Epithelial cell of proximal tubule (primary cell): Measurements from ENCODE around the gene LRRC61. TPM values are rescaled to one million over a fixed set of nuclear protein-coding genes. Genes with fewer than 3 reads are reported as not detected.
A peak's percentile ranks its signal among the peaks of the same experiment; 100 is the strongest.
"Not testable (repeated sequence)": the region's sequence is repeated elsewhere in the genome, so short reads cannot be mapped to it uniquely, and the experiment has no call there.

Experiments used
- DNase-seq: peaks from one replicate; pipeline ENCODE4 v3.0.0-alpha.2; 2011; ENCODE audit warnings: low read depth
- H3K4me3 ChIP-seq: 2 replicates; pipeline ENCODE4 v1.5.1; 2011; ENCODE audit warnings: low read depth, mild to moderate bottlenecking, low read length
- total RNA-seq: library from RNA; depleted of rRNA; stranded (reverse); fragments of >200 nt; gene quantifications from 2 replicates; pipeline ENCODE4 v1.2.3, GENCODE V29; 2015
- TF ChIP-seq, protein P1 (sequence below): conservative IDR thresholded peaks from 2 replicates; pipeline ENCODE4 v1.5.1; 2012; ENCODE audit warnings: low read depth, mild to moderate bottlenecking, low read length

LRRC61 gene
- total RNA-seq, 1 donor from 2014 or later: 60.3 TPM

DNA sequence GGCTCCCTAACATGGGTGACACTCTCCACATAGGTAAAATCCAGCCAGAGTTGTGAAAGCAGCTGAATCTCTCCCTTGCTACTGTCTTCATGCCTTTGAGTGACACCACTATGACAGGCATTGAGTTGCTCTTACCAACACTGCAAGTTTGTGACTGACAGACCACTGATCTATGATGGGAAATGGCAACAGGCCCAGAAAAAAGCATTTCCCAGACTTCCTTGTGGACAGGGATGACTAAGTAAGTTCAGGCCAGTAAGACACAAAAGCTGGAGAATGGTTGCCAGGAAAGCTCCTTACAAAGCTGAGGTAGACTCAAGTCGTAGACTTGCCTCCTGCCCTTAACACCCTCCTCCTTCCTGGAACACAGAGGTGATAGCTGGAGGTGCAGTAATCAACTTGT is 20.2 kb upstream of the LRRC61 start:
- peak; percentile 89 for DNase-seq

GRCh38 chr7:150304499-150305258 is 18.5 kb upstream of the LRRC61 start:
- DNase-seq, H3K4me3 ChIP-seq: not testable (repeated sequence)

More for the DNA sequence above, 20.2 kb upstream of the LRRC61 start:
- H3K4me3 ChIP-seq: not testable (repeated sequence)

GRCh38 chr7:150305259-150305902 is 17.8 kb upstream of the LRRC61 start:
- not testable (repeated sequence) for H3K4me3 ChIP-seq, DNase-seq

- not testable (repeated sequence) for H3K4me3 ChIP-seq, DNase-seq
Observed at GRCh38 chr7:150305903-150306284, 17.3 kb upstream of the LRRC61 start.

DNA sequence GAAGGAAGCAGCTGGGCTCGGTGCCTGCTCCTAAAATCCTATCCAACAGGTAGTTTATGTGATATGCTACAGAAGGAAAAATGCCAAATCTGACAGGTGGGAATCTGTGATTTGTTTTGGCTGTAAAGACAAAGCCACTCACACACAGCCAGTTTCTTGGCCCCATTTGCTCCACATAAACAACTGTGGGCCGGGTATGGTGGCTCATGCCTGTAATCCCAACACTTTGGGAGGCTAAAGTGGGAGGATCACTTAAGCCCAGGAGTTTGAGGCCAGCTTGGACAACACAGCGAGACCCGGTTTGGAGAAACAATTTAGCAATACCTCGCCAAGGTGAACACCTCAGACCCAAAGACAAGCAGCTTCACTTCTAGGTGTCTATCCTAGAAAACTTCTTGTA is 16.8 kb upstream of the LRRC61 start:
- not testable (repeated sequence) for H3K4me3 ChIP-seq, DNase-seq

DNA sequence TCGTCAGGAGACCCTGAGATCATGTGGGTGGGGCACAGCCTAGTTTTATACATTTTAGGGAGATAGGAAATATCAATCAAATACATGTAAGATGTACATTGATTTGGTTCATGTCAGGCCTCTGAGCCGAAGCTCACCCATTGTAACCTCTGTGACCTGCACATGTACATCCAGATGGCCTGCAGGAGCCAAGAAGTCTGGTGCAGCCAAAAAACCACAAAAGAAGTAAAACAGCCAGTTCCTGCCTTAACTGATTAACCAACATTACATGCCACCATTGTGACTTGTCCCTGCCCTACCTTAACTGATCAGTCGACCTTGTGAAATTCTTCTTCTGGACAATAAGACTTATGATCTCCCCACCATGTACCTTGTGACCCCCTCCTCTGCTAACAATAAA is 16.0 kb upstream of the LRRC61 start:
- no peak overlapping the region for H3K4me3 ChIP-seq
- TF ChIP-seq, protein P1, sequence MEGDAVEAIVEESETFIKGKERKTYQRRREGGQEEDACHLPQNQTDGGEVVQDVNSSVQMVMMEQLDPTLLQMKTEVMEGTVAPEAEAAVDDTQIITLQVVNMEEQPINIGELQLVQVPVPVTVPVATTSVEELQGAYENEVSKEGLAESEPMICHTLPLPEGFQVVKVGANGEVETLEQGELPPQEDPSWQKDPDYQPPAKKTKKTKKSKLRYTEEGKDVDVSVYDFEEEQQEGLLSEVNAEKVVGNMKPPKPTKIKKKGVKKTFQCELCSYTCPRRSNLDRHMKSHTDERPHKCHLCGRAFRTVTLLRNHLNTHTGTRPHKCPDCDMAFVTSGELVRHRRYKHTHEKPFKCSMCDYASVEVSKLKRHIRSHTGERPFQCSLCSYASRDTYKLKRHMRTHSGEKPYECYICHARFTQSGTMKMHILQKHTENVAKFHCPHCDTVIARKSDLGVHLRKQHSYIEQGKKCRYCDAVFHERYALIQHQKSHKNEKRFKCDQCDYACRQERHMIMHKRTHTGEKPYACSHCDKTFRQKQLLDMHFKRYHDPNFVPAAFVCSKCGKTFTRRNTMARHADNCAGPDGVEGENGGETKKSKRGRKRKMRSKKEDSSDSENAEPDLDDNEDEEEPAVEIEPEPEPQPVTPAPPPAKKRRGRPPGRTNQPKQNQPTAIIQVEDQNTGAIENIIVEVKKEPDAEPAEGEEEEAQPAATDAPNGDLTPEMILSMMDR: no peak
- DNase-seq: no peak

DNA sequence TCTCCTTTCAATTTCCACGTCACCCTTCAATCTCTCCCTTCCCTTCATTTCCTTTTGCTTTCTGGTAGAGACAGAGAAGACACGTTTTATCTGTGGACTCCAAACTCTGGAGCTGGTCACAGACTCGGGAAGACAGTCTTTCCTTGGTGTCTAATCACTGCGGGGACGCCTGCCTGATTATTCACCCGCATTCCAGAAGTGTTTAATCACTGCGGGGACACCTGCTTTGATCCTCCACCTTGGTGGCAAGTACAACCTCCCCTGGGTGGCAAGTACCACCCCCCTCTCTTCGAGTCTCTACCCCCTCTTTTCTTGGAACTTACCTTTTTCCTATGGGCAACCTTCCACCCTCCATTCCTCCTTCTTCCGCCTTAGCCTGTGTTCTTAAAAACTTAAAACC is 15.3 kb upstream of the LRRC61 start:
- no peak for DNase-seq
- no peak overlapping the region for H3K4me3 ChIP-seq
- TF ChIP-seq, protein P1: no peak

GRCh38 chr7:150308575-150308974 is 14.6 kb upstream of the LRRC61 start:
- DNase-seq: no peak
- H3K4me3 ChIP-seq: no peak overlapping the region
- TF ChIP-seq, protein P1: no peak

- no peak overlapping the region for H3K4me3 ChIP-seq
- TF ChIP-seq, protein P1: no peak
- DNase-seq: no peak
Observed at GRCh38 chr7:150311146-150311545, 12.0 kb upstream of the LRRC61 start.
